Measurements from ENCODE around the gene ZCCHC18. TPM values are rescaled to one million over a fixed set of nuclear protein-coding genes. Genes with fewer than 3 reads are reported as not detected.
"Not testable (repeated sequence)": the region's sequence is repeated elsewhere in the genome, so short reads cannot be mapped to it uniquely, and the experiment has no call there.

The ZCCHC18 gene
- 10 to 100 TPM in 1 of 4 donors, 1 to 10 TPM in 3; 1.5 to 12.3 (median 3.7) TPM for total RNA-seq

- intact Hi-C loops (cut with DNase I): no loop called here
- WGBS: 37% methylated on average over 35 of the region's 67 CpGs
- Histone ChIP-seq H3K27me3 (no peaks in the 10 kb centered on the region), H3K4me3 (peak within 1 kb of the TSS; percentile 59 to 71 (median 62)), H3K4me1 (peaks cover 0 to 14% (median 5%) of the 10 kb centered on the region in 4 donors), H3K27ac (replicated peaks in 1 of 4) (peak within 1 kb of the TSS; percentile 75 to 86 (median 81)), H3K9me3 (no peaks in the 10 kb centered on the region), H3K36me3 (no peaks in the 10 kb centered on the region)
- peak; percentile 91 for DNase-seq (ENCODE audit: extremely low spot score)
- TF ChIP-seq, protein P1, sequence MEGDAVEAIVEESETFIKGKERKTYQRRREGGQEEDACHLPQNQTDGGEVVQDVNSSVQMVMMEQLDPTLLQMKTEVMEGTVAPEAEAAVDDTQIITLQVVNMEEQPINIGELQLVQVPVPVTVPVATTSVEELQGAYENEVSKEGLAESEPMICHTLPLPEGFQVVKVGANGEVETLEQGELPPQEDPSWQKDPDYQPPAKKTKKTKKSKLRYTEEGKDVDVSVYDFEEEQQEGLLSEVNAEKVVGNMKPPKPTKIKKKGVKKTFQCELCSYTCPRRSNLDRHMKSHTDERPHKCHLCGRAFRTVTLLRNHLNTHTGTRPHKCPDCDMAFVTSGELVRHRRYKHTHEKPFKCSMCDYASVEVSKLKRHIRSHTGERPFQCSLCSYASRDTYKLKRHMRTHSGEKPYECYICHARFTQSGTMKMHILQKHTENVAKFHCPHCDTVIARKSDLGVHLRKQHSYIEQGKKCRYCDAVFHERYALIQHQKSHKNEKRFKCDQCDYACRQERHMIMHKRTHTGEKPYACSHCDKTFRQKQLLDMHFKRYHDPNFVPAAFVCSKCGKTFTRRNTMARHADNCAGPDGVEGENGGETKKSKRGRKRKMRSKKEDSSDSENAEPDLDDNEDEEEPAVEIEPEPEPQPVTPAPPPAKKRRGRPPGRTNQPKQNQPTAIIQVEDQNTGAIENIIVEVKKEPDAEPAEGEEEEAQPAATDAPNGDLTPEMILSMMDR (IDR thresholded peaks at IDR 0.05): no peak
- TF ChIP-seq POLR2AphosphoS5 (IDR thresholded peaks at IDR 0.05): peak; percentile 40 to 52
Observed at GRCh38 chrX:104112326-104112951, at the start of gene ZCCHC18. Gene ZCCHC18, plus strand, starts transcription at chrX:104112523. Its CDS starts 1,589 bp downstream, at chrX:104114112.

GRCh38 chrX:104062636-104063035, 49.7 kb upstream of the ZCCHC18 start:
- H3K4me3 ChIP-seq; H3K4me1 ChIP-seq; H3K27ac ChIP-seq (replicated peaks in 1 of 4); H3K27me3 ChIP-seq; intact Hi-C loops (cut with DNase I); H3K9me3 ChIP-seq; DNase-seq (ENCODE audit: extremely low spot score); H3K36me3 ChIP-seq: not testable (repeated sequence)
- WGBS: no CpG with 5 or more reads among the region's 18 CpGs

- H3K4me3 ChIP-seq; H3K27ac ChIP-seq (replicated peaks in 1 of 4); H3K36me3 ChIP-seq; DNase-seq (ENCODE audit: extremely low spot score); intact Hi-C loops (cut with DNase I); H3K4me1 ChIP-seq; H3K27me3 ChIP-seq; H3K9me3 ChIP-seq: not testable (repeated sequence)
- WGBS: no CpG with 5 or more reads among the region's 46 CpGs
Observed at GRCh38 chrX:104075778-104076445, 36.4 kb upstream of the ZCCHC18 start, which contains the start of gene TMSB15C. Gene TMSB15C, minus strand, starts transcription at chrX:104076236.

GRCh38 chrX:104077854-104078253, 34.5 kb upstream of the ZCCHC18 start:
- H3K4me3 ChIP-seq; H3K27ac ChIP-seq (replicated peaks in 1 of 4); DNase-seq (ENCODE audit: extremely low spot score); H3K36me3 ChIP-seq; intact Hi-C loops (cut with DNase I); H3K27me3 ChIP-seq; H3K9me3 ChIP-seq; H3K4me1 ChIP-seq: not testable (repeated sequence)
- WGBS: no CpG with 5 or more reads among the region's 6 CpGs

GRCh38 chrX:104084063-104084462, 28.3 kb upstream of the ZCCHC18 start:
- intact Hi-C loops (cut with DNase I): no loop called here
- no peaks in the 10 kb centered on the region for H3K4me1 ChIP-seq
- no peaks in the 10 kb centered on the region for H3K27me3 ChIP-seq
- H3K9me3 ChIP-seq: no peaks in the 10 kb centered on the region
- no peak overlapping the region for H3K4me3 ChIP-seq
- H3K27ac ChIP-seq (replicated peaks in 1 of 4): no peak overlapping the region
- DNase-seq (ENCODE audit: extremely low spot score): no peak
- H3K36me3 ChIP-seq: no peaks in the 10 kb centered on the region
- WGBS: 50% methylated on average over 1 of the region's 4 CpGs
- no peak for TF ChIP-seq POLR2A (IDR thresholded peaks at IDR 0.05; ENCODE audit: low read depth)
- TF ChIP-seq EP300 (IDR thresholded peaks at IDR 0.05): no peak
- no peak for TF ChIP-seq POLR2AphosphoS5 (IDR thresholded peaks at IDR 0.05)
- TF ChIP-seq, protein P1 (IDR thresholded peaks at IDR 0.05): no peak

DNA sequence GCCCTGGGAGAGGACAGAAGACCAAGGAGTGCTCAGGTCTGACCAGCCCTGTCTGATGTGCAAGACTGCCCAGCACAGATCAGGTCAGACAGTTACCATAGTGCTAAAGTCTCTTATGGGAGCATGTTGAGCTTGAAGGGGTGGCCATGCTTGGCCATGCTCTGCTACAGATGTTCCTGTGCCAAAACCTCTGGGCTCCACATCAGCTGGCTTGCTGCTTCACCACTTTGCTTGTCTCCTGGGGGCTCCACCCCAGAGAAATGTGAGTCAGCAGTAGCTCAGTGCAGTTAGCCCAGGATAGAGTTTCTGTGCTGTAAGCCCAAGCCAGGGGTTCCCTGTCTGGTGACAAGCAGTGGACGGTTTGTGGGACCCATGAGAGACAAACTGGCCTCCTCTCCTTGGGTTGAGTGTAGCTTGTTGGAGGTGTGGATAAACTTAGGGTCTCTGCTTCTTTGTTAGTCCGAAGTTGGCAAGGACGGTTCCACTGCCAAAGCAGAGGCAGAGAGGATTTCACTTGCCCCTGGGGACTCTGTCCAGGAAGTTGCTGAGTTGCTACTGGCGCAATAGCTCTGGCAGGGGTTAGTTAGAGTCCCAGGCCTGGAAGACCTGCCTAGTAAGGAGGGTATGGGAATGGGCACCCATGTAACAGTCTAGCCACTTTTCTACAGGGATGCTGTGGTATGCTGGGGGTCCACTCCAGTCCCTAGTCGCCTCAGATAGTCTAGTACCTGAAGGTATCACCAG, 27.6 kb upstream of the ZCCHC18 start:
- H3K4me1 ChIP-seq: no peaks in the 10 kb centered on the region
- no peak overlapping the region for H3K4me3 ChIP-seq
- no peaks in the 10 kb centered on the region for H3K27me3 ChIP-seq
- intact Hi-C loops (cut with DNase I): no loop called here
- H3K9me3 ChIP-seq: no peaks in the 10 kb centered on the region
- no peak for DNase-seq (ENCODE audit: extremely low spot score)
- no peaks in the 10 kb centered on the region for H3K36me3 ChIP-seq
- TF ChIP-seq EP300 (IDR thresholded peaks at IDR 0.05) (no peak), POLR2AphosphoS5 (IDR thresholded peaks at IDR 0.05) (no peak), POLR2A (IDR thresholded peaks at IDR 0.05; ENCODE audit: low read depth) (no peak)
- TF ChIP-seq, protein P1 (IDR thresholded peaks at IDR 0.05): no peak
- no peak overlapping the region for H3K27ac ChIP-seq (replicated peaks in 1 of 4)
- WGBS: 73% methylated on average over 4 of the region's 5 CpGs

Measured in esophagus muscularis mucosa (tissue), 4 donors.